Adrenal gland (tissue), 12 donors: ENCODE measurements around the gene PITPNB. TPM values are rescaled to one million over a fixed set of nuclear protein-coding genes. Genes with fewer than 3 reads are reported as not detected.

Source experiments
- DNase-seq, 7 donors: peaks; one replicate each; pipeline ENCODE4 v3.0.0-alpha.2; 2019 to 2020
- H3K27ac ChIP-seq, 5 donors: fragments of 200-600 bp; sonication (generic) in 4 of 5; 1 replicate in 3 of 5; 2 replicates in 2 of 5; pipeline versions ENCODE4 v1.5.1 to v1.8.0; 2016 to 2020; ENCODE audit warnings: mild to moderate bottlenecking in 1 of 5
- H3K27me3 ChIP-seq: fragments of 200-600 bp; 2 replicates; pipeline ENCODE4 v1.8.0; 2021
- H3K36me3 ChIP-seq, 2 donors: fragments of 200-600 bp; replicated peaks in 1 of 2; 1 replicate in 1 of 2; 2 replicates in 1 of 2; pipeline versions ENCODE4 v1.5.1 to v1.8.0; 2018 to 2022
- H3K4me1 ChIP-seq, 2 donors: fragments of 200-600 bp; replicated peaks in 1 of 2; 1 replicate in 1 of 2; 2 replicates in 1 of 2; pipeline versions ENCODE4 v1.5.1 to v1.8.0; 2018 to 2021
- H3K4me3 ChIP-seq, 4 donors: fragments of 200-600 bp; sonication (generic) in 3 of 4; one replicate each; pipeline ENCODE4 v1.5.1; 2016 to 2018
- H3K9me3 ChIP-seq, 3 donors: fragments of 200-600 bp; sonication (generic) in 1 of 3; replicated peaks in 1 of 3; 1 replicate in 2 of 3; 2 replicates in 1 of 3; pipeline versions ENCODE4 v1.5.1 to v1.8.0; 2016 to 2021
- POLR2A ChIP-seq, 2 donors: fragments of 450-650 bp; IDR thresholded peaks; one replicate each; pipeline ENCODE4 v1.6.1; 2017; ENCODE audit warnings: antibody characterized with exemption in 2 of 2, mild to moderate bottlenecking in 2 of 2, moderate library complexity in 1 of 2
- WGBS, 4 donors: extraction: QIAGEN DNeasy Blood & Tissue Kit in 2 of 4; methylation state at CpG; one replicate each; pipeline versions ENCODE4 v1.1.5 to v1.1.7; 2013 to 2017; 5-methylcytosine and 5-hydroxymethylcytosine counted together
- intact Hi-C, 2 donors: fragments of 100-400 bp; cut with DNase I; formaldehyde crosslinking; loops; one replicate each; pipeline versions ENCODE4 v1.14.1 to v1.15.0; 2022 to 2023
- polyA plus RNA-seq, 3 donors: library from polyadenylated mRNA; stranded (reverse); fragments of 200-250 nt in 2 of 3; fragments of 350-450 nt in 1 of 3; fragmentation: Illumina TruSeq in 1 of 3; extraction: RNeasy Lipid Tissue Mini Kit (QIAGEN cat#74804) in 1 of 3; gene quantifications; one replicate each; pipeline ENCODE4 v1.2.3, GENCODE V29; 2013 to 2014
- total RNA-seq, 9 donors: library from RNA; depleted of rRNA in 4 of 9; stranded (reverse); fragments of >200 nt in 4 of 9; fragments of 120-200 nt in 1 of 9; fragmentation: NEBNext Ultra II Directional in 1 of 9; extraction: Animal tissue kit (Norgen Biotek cat#: 25700) in 1 of 9; gene quantifications; one replicate each; pipeline versions ENCODE4 v1.1.0 to v1.2.4, GENCODE V29; 2013 to 2023
- TF ChIP-seq, protein P1 (sequence below), 6 experiments: fragments of 450-650 bp in 4 of 6; fragments of 200-600 bp in 2 of 6; sonication (generic) in 1 of 6; IDR thresholded peaks; 1 replicate in 5 of 6; 2 replicates in 1 of 6; pipeline versions ENCODE4 v1.5.1 to v1.8.0; 2016 to 2021; ENCODE audit warnings: antibody characterized with exemption in 6 of 6, mild to moderate bottlenecking in 2 of 6, moderate library complexity in 1 of 6
- donor health status: healthy with polysubstance abuse.
- donor health status: Bipolar disorder and iron deficiency.
- donor health status: DM: yes; HTN: yes; CAD: no.
- donor health status: DM: no; HTN: no; CAD: no.
- donor health status: DM: no; HTN: no; CAD: no.
- donor health status: DM: yes; HTN: yes; CAD: no.

PITPNB gene
- total and polyA plus RNA-seq, 12 donors: 16.8 to 69.0 (median 27.6) TPM

DNA sequence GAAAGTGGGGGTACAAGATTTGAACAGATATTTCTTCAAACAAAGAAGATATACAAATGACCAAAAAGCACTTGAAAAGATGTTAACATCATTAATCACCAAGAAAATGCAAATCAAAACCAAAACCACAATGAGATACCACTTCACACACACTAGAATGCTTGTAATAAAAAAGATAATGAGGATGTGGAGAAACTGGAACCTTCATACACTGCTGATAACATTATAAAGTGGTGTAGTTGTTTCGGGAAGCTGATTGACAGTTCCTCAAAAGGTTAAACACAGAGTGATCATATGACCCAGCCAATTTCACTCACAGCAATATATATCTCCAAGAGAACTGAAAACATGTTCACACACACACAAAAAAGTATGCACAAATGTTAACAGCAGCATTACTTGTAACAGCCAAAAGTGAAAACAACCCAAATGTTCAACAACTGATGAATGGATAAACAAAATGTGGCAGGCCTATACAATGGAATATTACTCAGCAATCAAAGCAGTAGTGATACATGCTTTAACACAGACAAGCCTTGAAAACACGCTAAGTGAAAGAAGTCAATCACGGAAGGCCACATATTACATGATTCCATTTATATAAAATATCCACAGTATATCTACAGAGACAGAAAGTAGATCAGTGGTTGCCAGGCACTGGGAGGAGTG is 15.1 kb downstream of the PITPNB start:
- Histone ChIP-seq H3K36me3 (peaks cover 0 to 10% of the 10 kb centered on the region in 2 donors), H3K27ac (no peak overlapping the region), H3K9me3 (no peaks in the 10 kb centered on the region), H3K27me3 (no peaks in the 10 kb centered on the region), H3K4me1 (no peaks in the 10 kb centered on the region), H3K4me3 (no peak overlapping the region)
- no peak for DNase-seq
- no peak for TF ChIP-seq POLR2A (IDR thresholded peaks at IDR 0.05)
- TF ChIP-seq, protein P1, sequence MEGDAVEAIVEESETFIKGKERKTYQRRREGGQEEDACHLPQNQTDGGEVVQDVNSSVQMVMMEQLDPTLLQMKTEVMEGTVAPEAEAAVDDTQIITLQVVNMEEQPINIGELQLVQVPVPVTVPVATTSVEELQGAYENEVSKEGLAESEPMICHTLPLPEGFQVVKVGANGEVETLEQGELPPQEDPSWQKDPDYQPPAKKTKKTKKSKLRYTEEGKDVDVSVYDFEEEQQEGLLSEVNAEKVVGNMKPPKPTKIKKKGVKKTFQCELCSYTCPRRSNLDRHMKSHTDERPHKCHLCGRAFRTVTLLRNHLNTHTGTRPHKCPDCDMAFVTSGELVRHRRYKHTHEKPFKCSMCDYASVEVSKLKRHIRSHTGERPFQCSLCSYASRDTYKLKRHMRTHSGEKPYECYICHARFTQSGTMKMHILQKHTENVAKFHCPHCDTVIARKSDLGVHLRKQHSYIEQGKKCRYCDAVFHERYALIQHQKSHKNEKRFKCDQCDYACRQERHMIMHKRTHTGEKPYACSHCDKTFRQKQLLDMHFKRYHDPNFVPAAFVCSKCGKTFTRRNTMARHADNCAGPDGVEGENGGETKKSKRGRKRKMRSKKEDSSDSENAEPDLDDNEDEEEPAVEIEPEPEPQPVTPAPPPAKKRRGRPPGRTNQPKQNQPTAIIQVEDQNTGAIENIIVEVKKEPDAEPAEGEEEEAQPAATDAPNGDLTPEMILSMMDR (IDR thresholded peaks at IDR 0.05): no peak
- 86 to 92% (median 89%) methylated on average over 3 of the region's 3 CpGs for WGBS, 4 donors
- intact Hi-C loops: no loop called here

DNA sequence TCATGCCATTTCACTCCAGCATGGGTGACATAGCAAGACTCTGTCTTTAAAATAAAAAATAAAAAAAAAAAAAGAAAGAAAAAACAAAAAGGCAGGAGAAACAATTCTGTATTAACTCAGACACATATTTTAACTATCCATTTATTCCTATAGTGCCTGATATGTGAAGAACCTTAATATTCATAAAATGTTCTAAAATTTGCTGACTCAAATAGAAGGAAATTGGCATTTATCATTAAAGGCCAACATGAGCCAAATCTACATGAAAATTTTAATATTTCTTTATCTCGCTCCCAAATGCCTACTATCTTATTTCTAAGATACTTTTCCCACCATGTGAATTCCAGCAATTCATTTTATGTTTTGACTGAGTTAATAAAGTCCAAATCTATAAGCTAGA is 18.9 kb downstream of the PITPNB start:
- Histone ChIP-seq H3K27ac (no peak overlapping the region), H3K27me3 (no peaks in the 10 kb centered on the region), H3K36me3 (peaks cover 0 to 42% of the 10 kb centered on the region in 2 donors), H3K4me3 (no peak overlapping the region), H3K9me3 (no peaks in the 10 kb centered on the region), H3K4me1 (no peaks in the 10 kb centered on the region)
- 94 to 100% (median 96%) methylated on average over 1 of the region's 1 CpG for WGBS, 4 donors
- TF ChIP-seq, protein P1 (IDR thresholded peaks at IDR 0.05): no peak
- TF ChIP-seq POLR2A (IDR thresholded peaks at IDR 0.05): no peak
- DNase-seq: no peak
- intact Hi-C loops: no loop called here

DNA sequence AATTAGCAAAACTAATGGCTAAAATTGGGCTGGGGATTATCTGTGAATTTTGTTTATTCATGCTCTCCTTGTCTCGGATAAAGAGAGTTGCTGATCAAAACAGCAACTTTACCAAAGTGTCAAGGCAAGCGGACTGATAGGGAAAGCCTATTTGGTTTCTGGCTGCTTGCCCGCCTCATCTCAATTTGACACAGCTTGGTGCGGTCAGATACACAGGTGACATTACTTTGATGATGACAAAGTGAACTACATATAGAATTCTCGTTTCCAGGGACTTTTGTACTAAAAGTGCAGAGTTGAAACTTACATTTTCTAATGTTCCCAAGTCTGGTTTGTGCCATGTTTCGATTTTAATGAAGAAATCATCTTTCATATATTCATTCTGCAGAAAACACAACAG is 22.8 kb downstream of the PITPNB start:
- Histone ChIP-seq H3K4me1 (no peaks in the 10 kb centered on the region), H3K9me3 (no peaks in the 10 kb centered on the region), H3K4me3 (no peak overlapping the region), H3K27me3 (no peaks in the 10 kb centered on the region), H3K36me3 (peaks cover 0 to 66% of the 10 kb centered on the region in 2 donors), H3K27ac (no peak overlapping the region)
- 88 to 91% (median 89%) methylated on average over 6 of the region's 6 CpGs for WGBS, 4 donors
- DNase-seq: no peak
- intact Hi-C loops: no loop called here
- TF ChIP-seq, protein P1 (IDR thresholded peaks at IDR 0.05): no peak
- TF ChIP-seq POLR2A (IDR thresholded peaks at IDR 0.05): no peak

DNA sequence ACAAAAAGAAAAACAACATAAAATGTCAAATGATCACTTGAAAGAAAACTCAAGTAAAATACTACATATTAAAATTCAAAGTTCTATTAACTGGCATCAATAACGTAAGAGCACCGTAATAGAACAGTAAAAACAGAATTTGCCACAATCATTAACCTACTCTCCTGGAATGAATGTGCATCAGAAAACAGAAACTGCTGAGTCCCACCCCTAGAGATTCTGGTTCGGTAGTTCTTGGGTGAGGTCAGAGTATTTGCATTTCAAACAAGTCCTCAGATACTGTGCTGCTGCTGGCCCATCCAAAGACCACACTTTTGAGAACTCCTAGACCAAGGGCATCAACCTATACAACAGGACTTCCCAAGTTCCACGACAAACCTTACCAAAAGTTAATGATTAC is 23.5 kb downstream of the PITPNB start:
- H3K4me3 ChIP-seq: no peak overlapping the region
- no peaks in the 10 kb centered on the region for H3K4me1 ChIP-seq
- peaks cover 0 to 67% of the 10 kb centered on the region in 2 donors for H3K36me3 ChIP-seq
- no peaks in the 10 kb centered on the region for H3K9me3 ChIP-seq
- WGBS, 4 donors: 89 to 96% (median 91%) methylated on average over 4 of the region's 4 CpGs
- no peaks in the 10 kb centered on the region for H3K27me3 ChIP-seq
- intact Hi-C loops: no loop called here
- no peak overlapping the region for H3K27ac ChIP-seq
- TF ChIP-seq, protein P1 (IDR thresholded peaks at IDR 0.05): no peak
- no peak for TF ChIP-seq POLR2A (IDR thresholded peaks at IDR 0.05)
- no peak for DNase-seq
